GM18519 (cell line): ENCODE data around the gene BTNL2.

Source experiments
- ATAC-seq: cut with Tn5 transposase; IDR thresholded peaks from one replicate; pipeline ENCODE4 v1.9.1; 2021; ENCODE audit warnings: mild to moderate bottlenecking, moderate library complexity; ENCODE audit not compliant: unreplicated experiment, low FRiP score

Gene BTNL2

GRCh38 chr6:32416036-32416435 is 9.1 kb upstream of the BTNL2 start:
- no peak for ATAC-seq

- no peak for ATAC-seq
Measured at GRCh38 chr6:32415521-32416019, 8.6 kb upstream of the BTNL2 start.

DNA sequence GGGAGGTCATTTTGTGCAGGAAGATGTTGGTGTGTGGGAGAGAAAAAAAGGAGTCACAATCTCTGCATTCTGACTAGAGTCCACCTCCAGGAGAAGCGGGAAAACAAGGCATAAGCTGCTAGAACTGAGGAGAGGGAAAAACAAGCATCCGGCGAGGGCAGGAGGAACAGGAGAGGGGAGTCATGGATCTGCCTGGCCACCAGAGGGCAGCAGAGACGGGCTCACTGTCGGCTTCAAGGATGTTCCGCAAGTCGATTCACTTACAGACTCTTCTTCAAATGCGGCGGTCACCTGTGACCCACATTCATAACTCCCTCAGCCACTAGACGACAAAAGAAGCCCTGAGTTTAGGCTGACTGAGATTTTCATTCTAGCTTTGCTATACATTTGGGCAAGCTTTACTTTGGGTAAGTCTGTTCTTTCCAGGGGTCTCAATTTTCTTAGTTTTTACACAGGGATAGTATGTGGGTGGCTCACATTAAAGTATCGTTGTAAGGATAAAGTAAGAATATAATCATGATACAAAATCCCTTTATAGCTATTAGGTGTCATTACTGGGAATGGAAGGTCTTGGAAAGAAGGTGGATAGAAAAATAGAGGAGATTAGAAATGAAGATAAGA is 6.6 kb upstream of the BTNL2 start:
- no peak for ATAC-seq

GRCh38 chr6:32411566-32412327 is 4.8 kb upstream of the BTNL2 start:
- ATAC-seq, result no peak

- ATAC-seq, result no peak
Measured at GRCh38 chr6:32410906-32411305, 3.9 kb upstream of the BTNL2 start.

DNA sequence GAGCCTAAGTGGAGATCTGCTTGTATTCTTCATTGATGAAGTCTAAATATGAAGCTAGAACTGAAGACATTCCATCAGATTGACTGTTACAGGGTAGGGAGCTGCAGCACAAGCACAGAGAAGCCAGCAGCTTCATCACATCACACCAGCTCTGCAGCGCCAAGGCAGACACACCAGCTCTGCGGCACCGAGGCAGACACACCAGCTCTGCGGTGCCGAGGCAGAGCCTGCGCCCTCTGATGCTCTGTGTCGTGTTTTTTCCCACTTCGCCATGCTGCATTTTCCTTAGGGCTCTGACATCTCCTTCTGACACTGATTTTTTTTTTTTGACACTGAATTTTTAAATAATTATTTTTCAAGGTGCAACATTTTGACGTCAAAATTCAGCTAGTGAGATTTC is 784 bp downstream of the BTNL2 start:
- no peak for ATAC-seq

GRCh38 chr6:32405656-32406055 is 1.3 kb downstream of the BTNL2 start:
- no peak for ATAC-seq

GRCh38 chr6:32402812-32403211 is 4.2 kb downstream of the BTNL2 start:
- no peak for ATAC-seq

GRCh38 chr6:32401284-32401963 is 5.6 kb downstream of the BTNL2 start:
- ATAC-seq, result no peak

DNA sequence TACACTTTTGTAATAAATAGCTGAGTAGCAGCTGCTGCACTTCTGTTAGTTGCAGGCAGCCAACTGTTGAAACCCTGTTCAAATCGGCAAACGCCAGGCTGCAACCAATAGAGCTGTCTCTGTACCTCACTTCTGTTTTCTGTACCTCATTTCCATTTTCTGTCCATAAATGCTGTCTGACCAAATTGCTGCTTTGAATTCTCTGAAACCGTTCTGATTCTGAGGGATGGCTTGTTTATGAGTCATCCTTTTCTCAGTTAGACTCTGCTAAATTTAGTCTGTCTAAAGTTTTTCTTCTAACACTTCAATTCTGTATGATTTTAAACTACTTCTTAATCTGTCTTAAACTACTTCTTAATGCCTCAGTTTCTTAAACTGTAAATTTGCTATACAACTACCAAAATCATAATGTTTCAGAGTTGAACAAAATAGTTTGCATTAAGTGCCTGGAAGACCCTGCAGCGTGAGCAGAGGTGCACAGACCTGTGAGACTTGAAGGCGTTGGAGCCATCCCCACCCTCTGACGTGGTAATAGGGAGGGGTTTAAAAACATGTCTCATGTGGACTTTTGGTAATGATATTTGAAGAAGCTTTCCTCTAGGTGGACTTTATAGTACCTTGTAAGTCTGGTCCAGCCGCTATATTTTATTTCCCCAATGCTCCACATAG is 9.6 kb downstream of the BTNL2 start:
- peak; percentile 54 for ATAC-seq

- no peak for ATAC-seq
Measured at GRCh38 chr6:32396028-32396427, 11.0 kb downstream of the BTNL2 start.

- no peak for ATAC-seq
Measured at GRCh38 chr6:32393665-32394420, 13.1 kb downstream of the BTNL2 start.

- ATAC-seq, result no peak
Measured at GRCh38 chr6:32391505-32391904, 15.5 kb downstream of the BTNL2 start.

GRCh38 chr6:32387589-32388340 is 19.2 kb downstream of the BTNL2 start:
- ATAC-seq, result no peak

GRCh38 chr6:32386040-32386439 is 20.9 kb downstream of the BTNL2 start:
- no peak for ATAC-seq

DNA sequence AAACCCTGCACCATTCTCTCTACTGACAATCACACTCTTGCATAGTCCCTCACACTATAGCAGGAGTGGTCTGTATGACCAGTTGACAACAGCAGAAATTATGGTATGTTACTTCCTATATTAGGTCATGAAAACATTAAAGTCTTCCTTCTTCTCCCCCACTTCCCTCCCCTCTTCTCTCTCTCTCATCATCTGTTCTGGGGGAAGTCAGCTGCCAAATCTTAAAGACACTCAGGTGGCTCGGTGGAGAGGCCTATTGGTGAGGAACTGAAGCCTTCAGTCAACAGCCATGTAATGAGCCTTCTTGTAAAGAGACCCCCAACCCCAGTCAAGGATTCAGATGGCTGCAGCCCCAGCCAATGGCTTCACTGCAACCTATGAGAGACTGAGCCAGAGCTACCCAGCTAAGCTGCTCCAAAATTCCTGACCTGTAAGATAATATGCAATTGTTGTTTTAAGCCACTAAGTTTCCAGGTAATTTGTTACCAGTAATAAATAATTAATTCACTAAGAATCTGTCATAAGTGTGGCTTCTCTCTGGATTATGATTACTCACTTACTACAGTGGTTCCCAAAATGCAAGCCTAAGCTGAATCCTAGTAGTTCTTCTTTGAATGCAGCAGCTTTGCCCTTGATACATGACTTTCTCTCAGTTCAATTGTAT is 24.1 kb downstream of the BTNL2 start:
- ATAC-seq, result no peak

DNA sequence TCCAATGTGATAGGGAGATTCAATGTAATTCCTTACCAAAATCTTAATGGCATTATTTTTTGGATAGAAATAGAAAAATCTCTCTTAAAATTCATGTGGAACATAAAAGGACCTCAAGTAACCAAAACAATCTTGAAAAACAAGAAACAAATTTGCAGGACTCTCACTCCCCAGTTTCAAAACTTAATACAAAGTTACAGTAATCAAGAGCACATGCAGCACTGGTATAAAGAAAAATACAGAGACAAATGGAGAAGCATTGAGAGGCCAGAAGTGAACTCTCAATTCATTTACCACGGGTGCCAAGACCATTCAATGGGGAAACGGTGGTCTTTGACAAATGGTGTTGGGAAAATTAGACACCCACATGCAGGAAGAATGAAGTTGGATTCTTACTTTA is 27.4 kb downstream of the BTNL2 start:
- ATAC-seq, result no peak

DNA sequence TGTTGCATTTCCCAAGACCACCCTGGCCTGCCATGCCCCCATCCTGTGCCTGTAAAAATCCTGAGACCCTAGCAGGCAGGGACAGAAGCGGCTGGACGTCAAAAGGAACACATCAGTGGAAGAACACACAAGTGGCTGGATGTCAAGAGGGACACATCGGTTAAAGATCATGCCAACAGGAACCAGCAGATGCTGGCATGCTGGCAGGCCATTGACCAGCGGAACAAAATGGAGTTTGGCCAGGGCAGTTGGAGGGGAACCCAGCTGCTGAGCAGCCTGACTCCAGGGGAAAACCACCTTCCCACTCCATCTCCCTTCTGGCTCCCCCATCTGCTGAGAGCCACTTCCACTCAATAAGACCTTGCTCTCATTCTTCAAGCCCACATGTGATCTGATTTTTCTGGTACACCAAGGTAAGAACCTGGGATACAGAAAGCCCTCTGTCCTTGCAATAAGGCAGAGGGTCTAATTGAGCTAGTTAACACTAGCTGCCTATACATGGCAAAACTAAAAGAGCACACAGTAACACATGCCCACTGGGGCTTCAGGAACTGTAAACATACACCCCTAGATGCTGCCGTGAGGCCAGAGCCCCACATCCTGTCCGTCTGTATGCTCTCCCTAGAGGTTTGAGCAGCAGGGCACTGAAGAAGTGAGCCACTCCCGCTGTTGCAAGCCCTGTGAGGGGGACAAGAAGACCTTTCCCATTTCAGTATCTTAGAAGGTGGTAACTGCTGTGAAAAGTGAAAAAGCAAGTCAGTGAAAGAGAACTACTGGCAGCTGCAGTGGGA is 31.0 kb downstream of the BTNL2 start:
- no peak for ATAC-seq
